Measurements from ENCODE around the gene GRIK5. TPM values are rescaled to one million over a fixed set of nuclear protein-coding genes. Genes with fewer than 3 reads are reported as not detected.
A peak's percentile ranks its signal among the peaks of the same experiment; 100 is the strongest.

GRIK5 gene
- polyA plus RNA-seq, 1 donor from 2014 or later, result 22.4 TPM

DNA sequence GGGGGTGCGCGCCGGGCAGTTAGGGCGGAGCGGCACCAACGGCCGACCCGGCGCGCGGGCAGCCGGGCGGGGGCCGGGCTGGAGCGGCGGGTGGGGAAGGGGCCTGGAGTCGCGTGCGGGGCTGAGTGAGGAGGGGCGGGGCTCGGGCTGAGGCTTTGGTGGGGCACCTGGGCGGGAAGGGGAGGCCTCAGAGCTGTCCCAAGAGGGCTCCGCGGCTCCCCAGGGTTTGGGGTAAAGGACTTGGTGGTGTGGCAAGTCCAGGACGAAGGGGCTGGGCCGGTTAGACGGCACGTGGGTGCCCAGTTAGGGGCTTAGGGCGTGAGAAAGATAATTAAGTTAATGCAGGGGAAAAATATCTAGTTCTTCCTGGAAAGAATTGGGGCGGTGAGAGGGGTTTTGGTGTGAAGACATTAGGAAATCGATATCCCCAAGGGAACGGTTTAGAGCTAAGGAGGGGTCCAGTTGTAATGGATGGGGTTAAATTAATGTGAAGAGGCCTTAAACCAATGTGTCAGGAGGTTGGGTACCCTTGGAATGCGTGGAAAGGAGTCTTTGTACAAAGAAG lies 6.5 kb upstream of the GRIK5 start:
- TF ChIP-seq SMC3 (conservative IDR thresholded peaks at IDR 0.05; ENCODE audit: poor library complexity) (no peak), EP300 (conservative IDR thresholded peaks at IDR 0.05; ENCODE audit: poor library complexity, severe bottlenecking) (no peak), EZH2 (IDR thresholded peaks at IDR 0.05; ENCODE audit: borderline replicate concordance, insufficient read depth, low read length, poor library complexity, severe bottlenecking) (no peak), POLR2AphosphoS5 (IDR thresholded peaks at IDR 0.05) (no peak), MXI1 (conservative IDR thresholded peaks at IDR 0.05; ENCODE audit: poor library complexity, severe bottlenecking) (peak; percentile 80)
- TF ChIP-seq, protein P1, sequence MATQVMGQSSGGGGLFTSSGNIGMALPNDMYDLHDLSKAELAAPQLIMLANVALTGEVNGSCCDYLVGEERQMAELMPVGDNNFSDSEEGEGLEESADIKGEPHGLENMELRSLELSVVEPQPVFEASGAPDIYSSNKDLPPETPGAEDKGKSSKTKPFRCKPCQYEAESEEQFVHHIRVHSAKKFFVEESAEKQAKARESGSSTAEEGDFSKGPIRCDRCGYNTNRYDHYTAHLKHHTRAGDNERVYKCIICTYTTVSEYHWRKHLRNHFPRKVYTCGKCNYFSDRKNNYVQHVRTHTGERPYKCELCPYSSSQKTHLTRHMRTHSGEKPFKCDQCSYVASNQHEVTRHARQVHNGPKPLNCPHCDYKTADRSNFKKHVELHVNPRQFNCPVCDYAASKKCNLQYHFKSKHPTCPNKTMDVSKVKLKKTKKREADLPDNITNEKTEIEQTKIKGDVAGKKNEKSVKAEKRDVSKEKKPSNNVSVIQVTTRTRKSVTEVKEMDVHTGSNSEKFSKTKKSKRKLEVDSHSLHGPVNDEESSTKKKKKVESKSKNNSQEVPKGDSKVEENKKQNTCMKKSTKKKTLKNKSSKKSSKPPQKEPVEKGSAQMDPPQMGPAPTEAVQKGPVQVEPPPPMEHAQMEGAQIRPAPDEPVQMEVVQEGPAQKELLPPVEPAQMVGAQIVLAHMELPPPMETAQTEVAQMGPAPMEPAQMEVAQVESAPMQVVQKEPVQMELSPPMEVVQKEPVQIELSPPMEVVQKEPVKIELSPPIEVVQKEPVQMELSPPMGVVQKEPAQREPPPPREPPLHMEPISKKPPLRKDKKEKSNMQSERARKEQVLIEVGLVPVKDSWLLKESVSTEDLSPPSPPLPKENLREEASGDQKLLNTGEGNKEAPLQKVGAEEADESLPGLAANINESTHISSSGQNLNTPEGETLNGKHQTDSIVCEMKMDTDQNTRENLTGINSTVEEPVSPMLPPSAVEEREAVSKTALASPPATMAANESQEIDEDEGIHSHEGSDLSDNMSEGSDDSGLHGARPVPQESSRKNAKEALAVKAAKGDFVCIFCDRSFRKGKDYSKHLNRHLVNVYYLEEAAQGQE (IDR thresholded peaks at IDR 0.05; ENCODE audit: borderline replicate concordance), result no peak
- H3K27ac ChIP-seq (ENCODE audit: low read length), result peak overlapping the region; percentile 67

DNA sequence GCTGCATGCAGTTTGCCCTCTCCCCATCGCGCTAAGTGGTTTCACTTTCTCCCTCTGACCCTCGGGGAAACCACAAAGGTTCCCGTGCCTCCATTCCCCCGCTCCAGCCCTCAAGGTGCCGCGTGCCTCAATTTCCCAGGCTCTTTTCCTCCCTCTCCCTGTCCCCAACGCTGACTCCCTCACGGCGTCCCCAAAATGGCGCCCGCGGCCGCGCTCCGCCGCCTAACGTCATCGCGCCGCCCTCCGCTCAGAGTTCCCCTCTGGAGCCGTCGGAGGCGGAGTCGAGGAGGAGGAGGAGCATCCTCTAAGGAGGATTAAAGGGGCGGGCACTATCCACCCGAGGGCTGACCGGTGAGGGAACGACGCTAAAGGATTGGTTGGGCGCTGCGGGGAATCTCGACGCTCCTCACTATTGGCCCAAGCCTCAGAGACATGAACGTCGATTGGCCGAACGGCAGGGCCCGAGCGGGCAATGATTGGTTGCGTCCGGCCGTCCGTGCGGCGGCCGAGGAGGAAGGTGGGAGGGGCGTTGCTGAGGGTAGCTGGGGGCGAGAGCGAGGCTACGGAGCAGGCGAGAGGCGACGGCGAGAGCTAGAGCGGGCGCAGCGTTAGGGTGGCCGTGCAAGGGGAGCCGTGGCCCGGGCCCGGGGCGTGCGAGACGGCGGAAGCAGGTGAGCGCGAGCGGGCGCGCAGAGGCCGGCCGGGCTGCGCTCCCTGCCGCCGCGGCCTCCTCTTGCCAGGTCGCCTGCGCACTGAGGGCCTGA lies 5.8 kb upstream of the GRIK5 start, which contains the start of gene ZNF574:
ZNF574 (plus strand) TSS at position 551 of the 764 bp plus-strand sequence. CDS start 2,441 bp downstream, outside the sequence.
- H4K20me1 ChIP-seq (ENCODE audit: insufficient read depth), result no peaks in the 10 kb centered on the region
- peak within 1 kb of the TSS; percentile 92 for H2AFZ ChIP-seq (ENCODE audit: low read depth, low read length)
- H3K4me2 ChIP-seq (ENCODE audit: low read length), result peak within 1 kb of the TSS; percentile 99
- H3K27ac ChIP-seq (ENCODE audit: low read length), result peak within 1 kb of the TSS; percentile 99
- H3F3A ChIP-seq (ENCODE audit: insufficient read depth, low read length, poor library complexity, severe bottlenecking), result no peaks in the 10 kb centered on the region
- peak within 1 kb of the TSS; percentile 76 for H3K4me3 ChIP-seq (ENCODE audit: low read length)
- H3K36me3 ChIP-seq (ENCODE audit: insufficient read depth, low read length), result no peaks in the 10 kb centered on the region
- no peaks in the 10 kb centered on the region for H3K9me2 ChIP-seq (ENCODE audit: insufficient read depth, low read length)
- H3K79me2 ChIP-seq (replicated peaks; ENCODE audit: insufficient read depth, low read length), result peaks cover 33% of the 10 kb centered on the region
- H3K27me3 ChIP-seq (ENCODE audit: insufficient read depth, low read depth, low read length), result no peaks in the 10 kb centered on the region
- TF ChIP-seq SMC3 (conservative IDR thresholded peaks at IDR 0.05; ENCODE audit: poor library complexity), result peak; percentile 26
- peak; percentile 40 for TF ChIP-seq MXI1 (conservative IDR thresholded peaks at IDR 0.05; ENCODE audit: poor library complexity, severe bottlenecking)
- TF ChIP-seq EP300 (conservative IDR thresholded peaks at IDR 0.05; ENCODE audit: poor library complexity, severe bottlenecking), result peak; percentile 13
- TF ChIP-seq RAD21 (conservative IDR thresholded peaks at IDR 0.05), result peak; percentile 26
- no peak for TF ChIP-seq EZH2 (IDR thresholded peaks at IDR 0.05; ENCODE audit: borderline replicate concordance, insufficient read depth, low read length, poor library complexity, severe bottlenecking)
- TF ChIP-seq TAF1 (IDR thresholded peaks at IDR 0.05; ENCODE audit: low read depth), result peak; percentile 93
- TF ChIP-seq, protein P2, sequence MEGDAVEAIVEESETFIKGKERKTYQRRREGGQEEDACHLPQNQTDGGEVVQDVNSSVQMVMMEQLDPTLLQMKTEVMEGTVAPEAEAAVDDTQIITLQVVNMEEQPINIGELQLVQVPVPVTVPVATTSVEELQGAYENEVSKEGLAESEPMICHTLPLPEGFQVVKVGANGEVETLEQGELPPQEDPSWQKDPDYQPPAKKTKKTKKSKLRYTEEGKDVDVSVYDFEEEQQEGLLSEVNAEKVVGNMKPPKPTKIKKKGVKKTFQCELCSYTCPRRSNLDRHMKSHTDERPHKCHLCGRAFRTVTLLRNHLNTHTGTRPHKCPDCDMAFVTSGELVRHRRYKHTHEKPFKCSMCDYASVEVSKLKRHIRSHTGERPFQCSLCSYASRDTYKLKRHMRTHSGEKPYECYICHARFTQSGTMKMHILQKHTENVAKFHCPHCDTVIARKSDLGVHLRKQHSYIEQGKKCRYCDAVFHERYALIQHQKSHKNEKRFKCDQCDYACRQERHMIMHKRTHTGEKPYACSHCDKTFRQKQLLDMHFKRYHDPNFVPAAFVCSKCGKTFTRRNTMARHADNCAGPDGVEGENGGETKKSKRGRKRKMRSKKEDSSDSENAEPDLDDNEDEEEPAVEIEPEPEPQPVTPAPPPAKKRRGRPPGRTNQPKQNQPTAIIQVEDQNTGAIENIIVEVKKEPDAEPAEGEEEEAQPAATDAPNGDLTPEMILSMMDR (IDR thresholded peaks at IDR 0.05; ENCODE audit: poor library complexity, severe bottlenecking), result peak; percentile 22
- TF ChIP-seq, protein P1 (IDR thresholded peaks at IDR 0.05; ENCODE audit: borderline replicate concordance), result peak; percentile 88
- peak; percentile 94 for TF ChIP-seq POLR2AphosphoS5 (IDR thresholded peaks at IDR 0.05)
- H3K9me3 ChIP-seq (ENCODE audit: low read length), result no peaks in the 10 kb centered on the region
- H3K9ac ChIP-seq (ENCODE audit: low read length), result peak within 1 kb of the TSS; percentile 93

More for the DNA sequence above, 6.5 kb upstream of the GRIK5 start:
- H3K9me3 ChIP-seq (ENCODE audit: low read length), result no peaks in the 10 kb centered on the region
- H3K9me2 ChIP-seq (ENCODE audit: insufficient read depth, low read length), result no peaks in the 10 kb centered on the region
- H3K27me3 ChIP-seq (ENCODE audit: insufficient read depth, low read depth, low read length), result no peaks in the 10 kb centered on the region
- peak overlapping the region; percentile 76 for H3K4me3 ChIP-seq (ENCODE audit: low read length)
- no peaks in the 10 kb centered on the region for H3F3A ChIP-seq (ENCODE audit: insufficient read depth, low read length, poor library complexity, severe bottlenecking)
- H2AFZ ChIP-seq (ENCODE audit: low read depth, low read length), result no peak overlapping the region
- H3K36me3 ChIP-seq (ENCODE audit: insufficient read depth, low read length), result no peaks in the 10 kb centered on the region
- peaks cover 31% of the 10 kb centered on the region for H3K79me2 ChIP-seq (replicated peaks; ENCODE audit: insufficient read depth, low read length)
- H4K20me1 ChIP-seq (ENCODE audit: insufficient read depth), result no peaks in the 10 kb centered on the region
- H3K9ac ChIP-seq (ENCODE audit: low read length), result peak overlapping the region; percentile 82
- peak overlapping the region; percentile 84 for H3K4me2 ChIP-seq (ENCODE audit: low read length)
